HG03097 (cell line): ENCODE measurements around the gene SAMD14.
"Not testable (repeated sequence)": the region's sequence is repeated elsewhere in the genome, so short reads cannot be mapped to it uniquely, and the experiment has no call there.

Source experiments
- ATAC-seq: cut with Tn5 transposase; IDR thresholded peaks from one replicate; pipeline ENCODE4 v1.9.1; 2021; ENCODE audit not compliant: unreplicated experiment, low FRiP score

The SAMD14 gene

GRCh38 chr17:50079334-50080095 lies 50.4 kb downstream of the SAMD14 start:
- ATAC-seq: no peak

- no peak for ATAC-seq
Measured at GRCh38 chr17:50078430-50078829, 51.5 kb downstream of the SAMD14 start.

- ATAC-seq: no peak
Measured at GRCh38 chr17:50076591-50077235, 53.2 kb downstream of the SAMD14 start.

- no peak for ATAC-seq
Measured at GRCh38 chr17:50076221-50076590, 53.8 kb downstream of the SAMD14 start.

DNA sequence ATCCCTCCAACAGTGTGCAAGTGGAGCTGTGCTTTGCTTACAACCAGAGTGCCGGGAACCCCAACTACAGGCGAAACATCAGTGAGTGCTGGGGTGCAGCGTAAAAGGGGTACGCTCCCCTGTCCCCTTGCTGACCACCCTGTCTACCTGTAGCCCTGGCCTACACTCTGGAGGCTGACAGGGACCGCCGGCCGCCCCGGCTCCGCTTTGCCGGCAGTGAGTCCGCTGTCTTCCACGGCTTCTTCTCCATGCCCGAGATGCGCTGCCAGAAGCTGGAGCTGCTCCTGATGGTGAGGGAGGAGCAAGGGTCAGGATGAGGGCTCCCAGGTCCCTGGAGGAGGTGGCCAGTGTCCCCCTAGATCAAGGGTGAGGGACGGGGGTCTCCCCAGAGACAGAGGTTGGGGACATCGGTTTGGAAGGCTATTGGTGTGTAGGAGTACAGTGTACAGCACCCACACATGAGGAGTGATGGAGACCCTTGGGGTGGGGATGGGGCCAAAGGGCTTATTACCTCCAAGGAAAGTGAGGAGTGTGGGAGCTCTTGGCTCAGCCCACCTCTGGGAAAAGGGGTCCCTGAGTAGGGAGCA lies 54.4 kb downstream of the SAMD14 start:
- no peak for ATAC-seq

GRCh38 chr17:50074227-50074626 lies 55.7 kb downstream of the SAMD14 start:
- ATAC-seq: no peak

DNA sequence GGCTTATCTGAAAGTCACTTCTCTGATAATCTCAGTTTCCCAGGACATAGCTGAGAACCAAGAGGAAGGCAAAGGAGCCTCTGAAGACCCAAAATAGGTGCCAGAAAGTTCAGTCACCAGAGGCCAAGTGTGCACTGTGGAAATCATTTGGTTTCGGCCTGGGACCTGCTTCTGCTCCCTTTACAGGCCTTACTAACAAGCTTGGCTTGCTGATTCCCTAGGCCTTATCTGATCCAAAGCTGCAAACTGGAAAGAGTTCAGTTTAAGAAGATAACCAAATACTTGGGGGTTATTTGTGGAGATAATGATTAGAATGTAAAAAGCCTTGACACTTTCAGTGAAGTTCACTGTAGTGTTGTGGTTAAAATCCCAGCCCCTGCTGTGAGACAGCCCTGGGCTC lies 57.0 kb downstream of the SAMD14 start:
- ATAC-seq: no peak

DNA sequence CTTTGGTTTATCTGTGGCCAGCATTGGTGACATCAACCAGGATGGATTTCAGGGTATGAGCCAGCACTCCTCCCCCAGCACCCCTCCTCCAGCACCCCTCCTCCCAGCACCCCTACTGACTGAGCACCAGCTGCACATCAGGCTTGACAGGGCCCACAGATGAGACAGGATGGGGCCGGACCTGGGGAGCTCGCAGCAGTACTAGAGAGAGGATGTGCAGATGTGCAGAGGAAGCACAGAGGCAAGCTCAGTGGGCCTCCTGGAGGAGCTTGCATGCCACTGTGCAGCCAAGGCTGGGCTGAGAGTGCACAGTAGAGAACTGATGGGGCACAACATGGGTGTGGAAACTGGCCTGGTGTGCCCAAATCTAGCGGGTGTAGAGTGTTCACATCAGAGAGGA lies 57.8 kb downstream of the SAMD14 start:
- ATAC-seq: no peak

GRCh38 chr17:50071692-50072091 lies 58.3 kb downstream of the SAMD14 start:
- no peak for ATAC-seq

DNA sequence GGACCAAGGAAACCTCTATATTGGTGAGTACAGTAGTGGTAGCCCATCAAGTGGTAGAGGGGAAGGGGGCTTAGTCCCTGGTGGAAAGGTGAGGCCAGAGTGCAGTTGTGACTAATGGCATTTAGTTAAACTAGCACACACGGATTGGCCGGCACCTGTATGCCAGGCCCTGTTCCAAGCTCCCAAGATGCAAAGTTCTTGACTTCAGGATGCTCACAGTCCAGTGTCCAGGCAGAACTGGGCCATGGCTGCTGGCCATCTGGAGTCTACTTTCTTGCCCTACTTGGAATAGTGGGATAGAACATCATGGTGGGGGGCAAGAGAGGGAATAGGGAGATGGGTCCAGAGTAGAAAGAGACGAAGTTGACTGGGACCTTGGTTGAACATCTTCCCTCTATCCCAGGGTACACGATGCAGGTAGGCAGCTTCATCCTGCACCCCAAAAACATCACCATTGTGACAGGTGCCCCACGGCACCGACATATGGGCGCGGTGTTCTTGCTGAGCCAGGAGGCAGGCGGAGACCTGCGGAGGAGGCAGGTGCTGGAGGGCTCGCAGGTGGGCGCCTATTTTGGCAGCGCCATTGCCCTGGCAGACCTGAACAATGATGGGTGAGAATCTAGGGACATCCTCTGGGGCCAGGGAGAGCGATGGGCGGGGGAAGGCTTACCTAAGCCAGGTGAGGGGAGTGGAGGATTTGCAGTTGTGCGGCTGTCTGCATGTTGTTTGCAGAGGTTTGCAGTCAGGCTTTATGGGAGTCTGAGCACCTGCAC lies 58.9 kb downstream of the SAMD14 start:
- no peak for ATAC-seq

DNA sequence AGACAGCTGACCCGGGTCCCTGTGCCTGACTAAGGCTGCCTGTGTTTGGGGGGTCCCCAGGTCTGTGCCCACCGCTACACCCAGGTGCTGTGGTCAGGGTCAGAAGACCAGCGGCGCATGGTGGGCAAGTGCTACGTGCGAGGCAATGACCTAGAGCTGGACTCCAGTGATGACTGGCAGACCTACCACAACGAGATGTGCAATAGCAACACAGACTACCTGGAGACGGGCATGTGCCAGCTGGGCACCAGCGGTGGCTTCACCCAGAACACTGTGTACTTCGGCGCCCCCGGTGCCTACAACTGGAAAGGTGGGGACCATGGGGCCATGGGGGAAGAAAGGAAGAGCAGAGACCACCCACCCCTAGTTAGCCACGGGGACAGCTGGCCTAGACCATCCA lies 62.0 kb downstream of the SAMD14 start:
- ATAC-seq: no peak

DNA sequence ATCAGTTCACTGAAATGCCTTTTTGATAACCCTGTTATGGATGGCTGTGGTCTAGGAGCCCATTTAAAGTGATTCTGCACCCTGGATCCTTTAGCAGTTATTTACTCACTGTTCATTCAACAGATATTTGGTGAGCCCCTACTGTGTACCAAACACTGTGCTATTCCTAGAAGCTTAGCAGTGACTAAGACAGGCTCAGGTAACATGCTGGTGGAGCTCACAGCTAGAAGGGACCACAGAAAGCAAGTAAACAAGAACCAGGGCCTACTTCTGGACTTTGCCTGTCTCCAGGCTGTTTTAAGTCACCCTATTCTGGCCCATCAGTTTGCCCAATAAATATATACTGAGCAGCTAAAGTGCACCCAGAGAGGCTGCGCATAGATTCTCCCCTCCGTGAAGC lies 63.0 kb downstream of the SAMD14 start:
- no peak for ATAC-seq

DNA sequence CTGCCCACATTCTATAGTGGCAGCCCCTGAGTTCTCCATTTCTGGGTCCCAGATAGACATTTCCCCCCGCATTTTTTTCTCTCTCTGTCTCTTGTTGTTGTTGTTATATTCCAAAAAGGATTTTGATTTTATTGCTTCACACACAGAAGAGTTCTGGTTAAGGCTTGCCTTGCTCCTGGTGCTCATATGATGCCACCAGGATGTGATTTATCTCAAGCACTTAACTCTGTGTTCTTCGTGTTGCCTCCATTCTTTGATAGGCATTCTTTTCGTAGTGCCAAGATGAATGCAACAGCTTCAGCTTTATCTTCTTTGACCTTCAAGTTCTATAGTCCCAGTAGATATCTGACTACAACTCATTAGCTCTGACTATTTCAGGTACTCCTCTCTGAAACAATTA lies 64.9 kb downstream of the SAMD14 start:
- ATAC-seq: no peak

DNA sequence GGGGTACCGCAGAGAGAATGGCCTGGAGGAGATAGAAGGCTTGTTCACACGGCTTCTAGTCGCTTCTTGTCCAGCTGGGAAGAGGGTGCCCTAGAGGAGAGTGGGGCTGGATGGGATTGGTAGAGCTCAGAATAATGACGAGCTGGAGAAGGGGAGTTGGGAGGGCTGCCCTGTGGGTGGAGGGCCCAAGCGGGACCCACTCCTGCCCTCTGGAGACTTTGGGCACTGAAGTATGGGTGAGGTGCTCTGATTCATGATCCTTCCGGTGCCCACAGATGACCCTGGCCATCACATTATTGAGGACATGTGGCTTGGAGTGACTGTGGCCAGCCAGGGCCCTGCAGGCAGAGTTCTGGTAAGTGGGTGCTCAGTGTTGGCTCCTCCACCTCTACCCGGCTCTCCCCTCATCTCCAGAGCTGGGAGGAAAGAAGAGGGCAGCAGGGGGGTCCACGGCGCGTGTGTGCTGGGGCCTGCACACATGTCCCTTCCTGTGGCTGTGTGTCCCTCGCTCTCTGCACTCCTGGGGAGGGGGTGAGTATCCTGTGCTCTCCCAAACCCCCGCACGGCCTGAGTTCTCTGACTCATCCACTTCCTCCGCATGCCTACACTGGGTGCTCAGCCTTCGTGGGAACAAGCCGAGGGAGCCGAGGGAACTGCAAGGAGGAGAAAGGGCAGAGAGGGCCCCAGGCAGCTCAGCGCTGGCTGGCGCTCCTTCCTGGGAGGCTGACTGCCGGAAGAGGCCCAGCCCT lies 65.5 kb downstream of the SAMD14 start:
- no peak for ATAC-seq

DNA sequence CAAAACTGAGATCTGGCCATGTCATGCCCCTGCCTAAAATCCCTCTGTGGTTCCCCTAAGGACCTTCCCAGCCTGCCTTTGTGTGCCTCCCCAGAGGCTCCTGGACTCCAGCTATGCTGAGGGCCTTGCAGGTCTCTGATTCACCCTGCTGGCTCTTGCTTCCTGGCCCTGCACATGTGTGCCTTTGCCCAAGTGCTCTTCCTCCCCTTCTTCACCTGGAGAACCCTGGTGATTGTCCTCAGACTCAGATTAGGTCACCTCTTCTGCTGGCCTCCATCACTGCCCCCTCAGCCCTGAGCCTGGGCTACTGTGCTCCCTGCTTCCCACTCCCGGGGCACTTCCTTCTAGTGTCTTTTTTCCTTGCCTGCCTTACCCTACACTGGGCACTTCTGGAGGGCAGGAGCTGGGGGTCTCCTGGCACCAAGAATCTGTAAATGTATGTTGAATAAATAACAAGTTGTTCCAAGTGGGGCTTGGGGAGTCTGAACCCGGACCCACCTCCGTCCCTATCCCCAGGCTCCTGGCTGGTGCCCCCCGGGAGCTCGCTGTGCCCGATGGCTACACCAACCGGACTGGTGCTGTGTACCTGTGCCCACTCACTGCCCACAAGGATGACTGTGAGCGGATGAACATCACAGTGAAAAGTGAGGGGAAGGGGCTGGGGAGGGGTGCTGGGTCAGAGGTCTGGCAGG lies 66.3 kb downstream of the SAMD14 start:
- no peak for ATAC-seq

- no peak for ATAC-seq
Measured at GRCh38 chr17:50062293-50063243, 67.4 kb downstream of the SAMD14 start.

DNA sequence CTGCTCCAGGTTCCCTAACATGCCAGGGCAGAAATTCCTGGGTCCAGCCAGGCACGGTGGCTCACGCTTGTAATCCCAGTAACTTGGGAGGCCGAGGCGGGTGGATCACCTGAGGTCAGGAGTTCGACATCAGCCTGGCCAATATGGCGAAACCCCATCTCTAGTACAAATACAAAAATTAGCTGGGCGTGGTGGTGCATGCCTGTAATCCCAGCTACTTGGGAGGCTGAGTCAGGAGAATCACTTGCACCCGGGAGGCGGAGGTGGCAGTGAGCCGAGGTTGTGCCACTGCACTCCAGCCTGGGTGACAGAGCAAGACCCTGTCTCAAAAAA lies 68.3 kb downstream of the SAMD14 start:
- ATAC-seq: not testable (repeated sequence)

DNA sequence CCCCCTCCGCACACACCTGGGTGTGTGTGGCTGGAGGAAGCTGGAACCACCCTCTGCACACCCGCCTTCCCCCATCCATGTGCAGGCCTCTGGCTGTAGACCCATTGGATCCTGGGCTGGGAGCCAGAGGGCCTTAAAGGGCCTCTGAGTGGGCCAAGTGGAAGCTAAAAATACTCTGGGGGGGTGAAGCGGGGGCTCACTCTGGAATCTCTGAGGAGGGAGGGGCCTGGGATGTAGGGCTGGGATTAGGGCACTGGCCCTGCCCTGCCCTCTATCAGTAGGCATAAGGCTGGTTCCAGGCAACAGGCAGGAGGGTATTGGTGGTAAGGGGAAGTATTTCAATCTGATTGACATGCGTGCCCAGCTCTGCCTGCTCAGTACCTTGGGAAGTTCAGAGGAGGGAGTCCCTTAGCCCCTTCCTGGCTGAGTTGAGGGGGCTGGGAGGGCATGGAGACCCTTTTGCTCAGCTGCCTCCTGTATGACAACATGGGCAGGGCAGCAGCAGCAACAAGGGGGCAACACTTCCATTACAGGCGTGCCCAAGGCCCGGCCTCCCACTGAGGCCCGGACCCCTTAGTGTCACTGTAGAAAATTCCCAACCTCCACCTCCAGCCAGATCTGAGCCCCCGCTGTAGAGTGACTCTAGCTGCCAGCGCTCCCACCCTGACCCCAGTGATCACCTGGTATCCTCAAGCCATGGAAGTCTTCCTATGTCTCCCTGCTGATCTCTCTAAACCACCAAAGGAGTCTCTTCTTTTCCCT lies 68.8 kb downstream of the SAMD14 start:
- ATAC-seq: no peak
